ACC112 (cell line): ENCODE results near the gene ZNF138.
"Not testable (repeated sequence)": the region's sequence is repeated elsewhere in the genome, so short reads cannot be mapped to it uniquely, and the experiment has no call there.

Source experiments
- H2AFZ ChIP-seq: fragments of 200-600 bp; sonication (generic); one replicate; pipeline ENCODE4 v1.6.0; 2017; ENCODE audit warnings: antibody characterized with exemption, low read length; ENCODE audit not compliant: unreplicated experiment
- H3K27ac ChIP-seq: fragments of 200-600 bp; sonication (generic); 2 replicates; pipeline ENCODE4 v1.5.1; 2014; ENCODE audit warnings: low read depth, mild to moderate bottlenecking, antibody characterized with exemption, low read length, moderate library complexity
- H3K27me3 ChIP-seq: fragments of 200-600 bp; sonication (generic); 2 replicates; pipeline ENCODE4 v1.6.1; 2014; ENCODE audit warnings: mild to moderate bottlenecking, antibody characterized with exemption, low read length, moderate library complexity, mixed read lengths; ENCODE audit not compliant: insufficient read depth
- H3K36me3 ChIP-seq: fragments of 200-600 bp; sonication (generic); 2 replicates; pipeline ENCODE4 v1.6.1; 2016; ENCODE audit warnings: mild to moderate bottlenecking, antibody characterized with exemption, low read length, moderate library complexity, mixed read lengths; ENCODE audit not compliant: insufficient read depth
- H3K4me1 ChIP-seq: fragments of 200-600 bp; sonication (generic); one replicate; pipeline ENCODE4 v1.6.1; 2016; ENCODE audit warnings: low read length, mixed read lengths; ENCODE audit not compliant: insufficient read depth, unreplicated experiment, control insufficient read depth
- H3K4me3 ChIP-seq: fragments of 200-600 bp; sonication (generic); 2 replicates; pipeline ENCODE4 v1.5.1; 2014; ENCODE audit warnings: mild to moderate bottlenecking, low read depth, low read length
- H3K79me2 ChIP-seq: fragments of 200-600 bp; sonication (generic); one replicate; pipeline ENCODE4 v1.6.0; 2016; ENCODE audit warnings: low read length; ENCODE audit not compliant: control insufficient read depth, unreplicated experiment, insufficient read depth

ZNF138 gene

GRCh38 chr7:64838051-64838450, 43.8 kb downstream of the ZNF138 start:
- H3K36me3 ChIP-seq, H3K27me3 ChIP-seq, H2AFZ ChIP-seq, H3K27ac ChIP-seq, H3K79me2 ChIP-seq, H3K4me3 ChIP-seq, H3K4me1 ChIP-seq: not testable (repeated sequence)

GRCh38 chr7:64838691-64839090, 44.5 kb downstream of the ZNF138 start:
- no peaks in the 10 kb centered on the region for H3K36me3 ChIP-seq
- H3K4me1 ChIP-seq, result no peaks in the 10 kb centered on the region
- H2AFZ ChIP-seq, result no peak overlapping the region
- no peak overlapping the region for H3K27ac ChIP-seq
- H3K79me2 ChIP-seq, result no peaks in the 10 kb centered on the region
- no peak overlapping the region for H3K4me3 ChIP-seq
- H3K27me3 ChIP-seq, result no peaks in the 10 kb centered on the region

GRCh38 chr7:64839910-64840309, 45.7 kb downstream of the ZNF138 start:
- Histone ChIP-seq H3K4me1 (no peaks in the 10 kb centered on the region), H3K79me2 (no peaks in the 10 kb centered on the region), H3K36me3 (no peaks in the 10 kb centered on the region), H3K4me3 (no peak overlapping the region), H3K27me3 (no peaks in the 10 kb centered on the region), H3K27ac (no peak overlapping the region), H2AFZ (no peak overlapping the region)

GRCh38 chr7:64849250-64849923, 55.2 kb downstream of the ZNF138 start:
- Histone ChIP-seq H3K36me3 (no peaks in the 10 kb centered on the region), H3K27me3 (no peaks in the 10 kb centered on the region), H3K4me1 (peaks cover 15% of the 10 kb centered on the region), H3K27ac (peak overlapping the region; percentile 22; the same call in 1 of the 2 replicates), H2AFZ (peak overlapping the region; percentile 37), H3K4me3 (no peak overlapping the region), H3K79me2 (no peaks in the 10 kb centered on the region)

GRCh38 chr7:64849924-64850499, 55.8 kb downstream of the ZNF138 start:
- Histone ChIP-seq H2AFZ (peak overlapping the region; percentile 37), H3K27ac (peak overlapping the region; percentile 11; the same call in 1 of the 2 replicates), H3K4me1 (peaks cover 15% of the 10 kb centered on the region), H3K4me3 (no peak overlapping the region), H3K36me3 (no peaks in the 10 kb centered on the region), H3K79me2 (no peaks in the 10 kb centered on the region), H3K27me3 (no peaks in the 10 kb centered on the region)

- peaks cover 15% of the 10 kb centered on the region for H3K4me1 ChIP-seq
- H3K27ac ChIP-seq, result no peak overlapping the region
- H3K36me3 ChIP-seq, result no peaks in the 10 kb centered on the region
- H3K79me2 ChIP-seq, result no peaks in the 10 kb centered on the region
- H3K4me3 ChIP-seq, result no peak overlapping the region
- no peaks in the 10 kb centered on the region for H3K27me3 ChIP-seq
- H2AFZ ChIP-seq, result no peak overlapping the region
These were observed 59.5 kb downstream of the ZNF138 start for GRCh38 chr7:64853679-64854078.

GRCh38 chr7:64854969-64855368, 60.7 kb downstream of the ZNF138 start:
- Histone ChIP-seq H2AFZ (no peak overlapping the region), H3K4me1 (peaks cover 4% of the 10 kb centered on the region), H3K4me3 (no peak overlapping the region), H3K27ac (no peak overlapping the region), H3K27me3 (no peaks in the 10 kb centered on the region), H3K36me3 (no peaks in the 10 kb centered on the region), H3K79me2 (no peaks in the 10 kb centered on the region)

GRCh38 chr7:64863021-64863420, 68.8 kb downstream of the ZNF138 start:
- no peaks in the 10 kb centered on the region for H3K4me1 ChIP-seq
- no peak overlapping the region for H2AFZ ChIP-seq
- no peaks in the 10 kb centered on the region for H3K79me2 ChIP-seq
- H3K27me3 ChIP-seq, result peaks cover 18% of the 10 kb centered on the region
- H3K36me3 ChIP-seq, result no peaks in the 10 kb centered on the region
- H3K27ac ChIP-seq, result no peak overlapping the region
- H3K4me3 ChIP-seq, result no peak overlapping the region

- H3K27ac ChIP-seq, H3K4me3 ChIP-seq, H2AFZ ChIP-seq, H3K4me1 ChIP-seq, H3K79me2 ChIP-seq, H3K36me3 ChIP-seq: not testable (repeated sequence)
- peaks cover 18% of the 10 kb centered on the region for H3K27me3 ChIP-seq
These were observed 69.3 kb downstream of the ZNF138 start for GRCh38 chr7:64863530-64863929.

GRCh38 chr7:64863969-64864368, 69.7 kb downstream of the ZNF138 start:
- no peak overlapping the region for H2AFZ ChIP-seq
- no peak overlapping the region for H3K4me3 ChIP-seq
- no peak overlapping the region for H3K27ac ChIP-seq
- no peaks in the 10 kb centered on the region for H3K36me3 ChIP-seq
- no peaks in the 10 kb centered on the region for H3K4me1 ChIP-seq
- no peaks in the 10 kb centered on the region for H3K79me2 ChIP-seq
- H3K27me3 ChIP-seq, result peaks cover 18% of the 10 kb centered on the region

- no peaks in the 10 kb centered on the region for H3K79me2 ChIP-seq
These were observed 73.7 kb downstream of the ZNF138 start for GRCh38 chr7:64867863-64868440.

More at GRCh38 chr7:64867863-64868440, 73.7 kb downstream of the ZNF138 start:
- Histone ChIP-seq H3K4me3 (no peak overlapping the region), H2AFZ (no peak overlapping the region), H3K27me3 (peaks cover 24% of the 10 kb centered on the region), H3K4me1 (no peaks in the 10 kb centered on the region), H3K27ac (no peak overlapping the region), H3K36me3 (no peaks in the 10 kb centered on the region)
